H9 (cell line): ENCODE results near the gene LRRC63. TPM values are rescaled to one million over a fixed set of nuclear protein-coding genes. Genes with fewer than 3 reads are reported as not detected.

Source experiments
- DNase-seq: peaks from one replicate; pipeline ENCODE4 v3.0.0-alpha.2; 2017
- H2AFZ ChIP-seq: one replicate; pipeline ENCODE4 v1.6.1; 2013; ENCODE audit warnings: mild to moderate bottlenecking, low read length, control low read depth, moderate library complexity
- H2AK5ac ChIP-seq: 2 replicates; pipeline ENCODE4 v1.6.1; 2013; ENCODE audit warnings: low read length, control low read depth, mixed read lengths; ENCODE audit not compliant: insufficient read length
- H2BK120ac ChIP-seq: one replicate; pipeline ENCODE4 v1.6.1; 2013; ENCODE audit warnings: low read depth, mild to moderate bottlenecking, low read length, control low read depth, inconsistent platforms; ENCODE audit not compliant: poor library complexity, severe bottlenecking
- H2BK12ac ChIP-seq: 2 replicates; pipeline ENCODE4 v1.6.1; 2013; ENCODE audit warnings: low read length, control low read depth, mixed read lengths, low read depth; ENCODE audit not compliant: insufficient read length
- H2BK15ac ChIP-seq: 2 replicates; pipeline ENCODE4 v1.6.1; 2013; ENCODE audit warnings: low read depth, low read length, control low read depth
- H2BK20ac ChIP-seq: one replicate; pipeline ENCODE4 v1.6.1; 2013; ENCODE audit warnings: low read depth, mild to moderate bottlenecking, low read length, control low read depth, inconsistent platforms; ENCODE audit not compliant: poor library complexity, severe bottlenecking
- H2BK5ac ChIP-seq: 2 replicates; pipeline ENCODE4 v1.6.1; 2013; ENCODE audit warnings: low read length, control low read depth, mixed read lengths; ENCODE audit not compliant: insufficient read length
- H3K14ac ChIP-seq: 2 replicates; pipeline ENCODE4 v1.6.1; 2013; ENCODE audit warnings: low read length, control low read depth; ENCODE audit not compliant: insufficient read depth
- H3K18ac ChIP-seq: 2 replicates; pipeline ENCODE4 v1.6.1; 2013; ENCODE audit warnings: low read depth, mild to moderate bottlenecking, mixed read lengths, low read length, control low read depth; ENCODE audit not compliant: insufficient read length
- H3K23ac ChIP-seq: 2 replicates; pipeline ENCODE4 v1.6.1; 2013; ENCODE audit warnings: low read length, control low read depth, mixed read lengths, low read depth; ENCODE audit not compliant: insufficient read length
- H3K23me2 ChIP-seq: 2 replicates; pipeline ENCODE4 v1.6.1; 2013; ENCODE audit warnings: low read depth, mild to moderate bottlenecking, mixed read lengths, low read length, control low read depth; ENCODE audit not compliant: insufficient read length, poor library complexity, severe bottlenecking
- H3K27ac ChIP-seq: 2 replicates; pipeline ENCODE4 v1.5.1; 2013; ENCODE audit warnings: low read length, control low read depth, mixed read lengths, low read depth; ENCODE audit not compliant: insufficient read length
- H3K27me3 ChIP-seq: 2 replicates; pipeline ENCODE4 v1.6.1; 2013; ENCODE audit warnings: low read length, control low read depth, inconsistent platforms; ENCODE audit not compliant: insufficient read depth
- H3K4ac ChIP-seq: 2 replicates; pipeline ENCODE4 v1.6.1; 2013; ENCODE audit warnings: low read depth, mild to moderate bottlenecking, control low read depth, inconsistent platforms, low read length, moderate library complexity
- H3K4me1 ChIP-seq: 2 replicates; pipeline ENCODE4 v1.6.1; 2013; ENCODE audit warnings: low read length, control low read depth, inconsistent platforms; ENCODE audit not compliant: insufficient read depth
- H3K4me2 ChIP-seq: 2 replicates; pipeline ENCODE4 v1.6.1; 2013; ENCODE audit warnings: low read length, control low read depth, mixed read lengths; ENCODE audit not compliant: insufficient read length, insufficient read depth
- H3K56ac ChIP-seq: 2 replicates; pipeline ENCODE4 v1.6.1; 2013; ENCODE audit warnings: low read depth, mild to moderate bottlenecking, mixed read lengths, low read length, control low read depth; ENCODE audit not compliant: insufficient read length
- H3K79me1 ChIP-seq: 2 replicates; pipeline ENCODE4 v1.6.1; 2013; ENCODE audit warnings: low read depth, mild to moderate bottlenecking, moderate library complexity, low read length, control low read depth, inconsistent platforms; ENCODE audit not compliant: insufficient read depth, poor library complexity, severe bottlenecking
- H3K79me2 ChIP-seq: 2 replicates; pipeline ENCODE4 v1.6.1; 2013; ENCODE audit warnings: low read length, control low read depth, inconsistent platforms; ENCODE audit not compliant: insufficient read depth
- H3K9ac ChIP-seq: 2 replicates; pipeline ENCODE4 v1.6.1; 2013; ENCODE audit warnings: low read length, control low read depth, mixed read lengths; ENCODE audit not compliant: insufficient read length; ENCODE audit errors: extremely low read depth
- H3K9me3 ChIP-seq: one replicate; pipeline ENCODE4 v1.6.1; 2013; ENCODE audit warnings: low read depth, low read length, inconsistent platforms; ENCODE audit not compliant: control insufficient read depth
- H3T11ph ChIP-seq: one replicate; pipeline ENCODE4 v1.6.1; 2013; ENCODE audit warnings: mild to moderate bottlenecking, low read length, control low read depth, inconsistent platforms
- H4K20me1 ChIP-seq: one replicate; pipeline ENCODE4 v1.6.1; 2013; ENCODE audit not compliant: control insufficient read depth, insufficient read length, insufficient read depth
- H4K5ac ChIP-seq: 2 replicates; pipeline ENCODE4 v1.6.1; 2013; ENCODE audit warnings: low read depth, mild to moderate bottlenecking, mixed read lengths, low read length, control low read depth; ENCODE audit not compliant: insufficient read length
- H4K8ac ChIP-seq: replicated peaks from 2 replicates; pipeline ENCODE4 v1.6.1; 2013; ENCODE audit warnings: low read length, control low read depth, mixed read lengths, low read depth; ENCODE audit not compliant: insufficient read length
- H4K91ac ChIP-seq: 2 replicates; pipeline ENCODE4 v1.6.1; 2013; ENCODE audit warnings: low read depth, mild to moderate bottlenecking, moderate library complexity, mixed read lengths, low read length, control low read depth; ENCODE audit not compliant: insufficient read length
- H3K27ac Mint-ChIP-seq, 3 experiments: 2 replicates in 2 of 3; 3 replicates in 1 of 3; pipeline ENCODE4 v1.8.0; 2020 to 2021; ENCODE audit warnings: mixed read lengths in 3 of 3, mild to moderate bottlenecking in 1 of 3, moderate library complexity in 1 of 3
- H3K27me3 Mint-ChIP-seq: 2 replicates; pipeline ENCODE4 v1.8.0; 2021; ENCODE audit warnings: low read depth, mild to moderate bottlenecking, moderate library complexity, mixed read lengths
- H3K36me3 Mint-ChIP-seq, 3 experiments: 2 replicates in 2 of 3; 3 replicates in 1 of 3; pipeline ENCODE4 v1.8.0; 2020 to 2021; ENCODE audit warnings: low read depth in 3 of 3, mixed read lengths in 3 of 3; ENCODE audit not compliant: insufficient read depth in 1 of 3
- H3K4me1 Mint-ChIP-seq, 2 experiments: 2 replicates each; pipeline ENCODE4 v1.8.0; 2020; ENCODE audit warnings: mixed read lengths in 2 of 2
- H3K4me3 Mint-ChIP-seq, 2 experiments: 2 replicates in 1 of 2; 3 replicates in 1 of 2; pipeline ENCODE4 v1.8.0; 2020 to 2021; ENCODE audit warnings: mild to moderate bottlenecking in 2 of 2, mixed read lengths in 2 of 2, moderate library complexity in 1 of 2
- H3K9me3 Mint-ChIP-seq, 2 experiments: 2 replicates in 1 of 2; 3 replicates in 1 of 2; pipeline ENCODE4 v1.8.0; 2020; ENCODE audit warnings: mild to moderate bottlenecking in 2 of 2, mixed read lengths in 2 of 2, moderate library complexity in 1 of 2
- CTCF ChIP-seq: fragments of 200-600 bp; sonication (generic); conservative IDR thresholded peaks from 3 replicates; pipeline ENCODE4 v1.8.0; 2021; ENCODE audit warnings: antibody characterized with exemption, mild to moderate bottlenecking
- WGBS: extraction: QIAGEN DNeasy Blood & Tissue Kit; methylation state at CpG from one replicate; pipeline ENCODE4 v1.1.7; 2013; ENCODE audit warnings: missing lambda C conversion rate, low lambda C conversion rate, mixed read lengths; ENCODE audit not compliant: insufficient read length; ENCODE audit errors: extremely low coverage; 5-methylcytosine and 5-hydroxymethylcytosine counted together
- total RNA-seq: library from RNA; stranded (reverse); gene quantifications from 2 replicates; pipeline ENCODE4 v1.2.1, GENCODE V29; 2021

The LRRC63 gene
- total RNA-seq, 1 experiment from 2014 or later, result not detected

GRCh38 chr13:46192412-46192811 is 19.3 kb upstream of the LRRC63 start:
- H3K79me1 ChIP-seq, result no peaks in the 10 kb centered on the region
- H3K4me1 Mint-ChIP-seq, result no peaks in the 10 kb centered on the region
- H3K56ac ChIP-seq, result no peak overlapping the region
- H3K27ac ChIP-seq, result no peak overlapping the region
- H4K91ac ChIP-seq, result no peak overlapping the region
- no peaks in the 10 kb centered on the region for H3K9me3 Mint-ChIP-seq
- no peak overlapping the region for H3K4me3 Mint-ChIP-seq
- no peak overlapping the region for H3K9ac ChIP-seq
- TF ChIP-seq CTCF, result no peak
- H3K4ac ChIP-seq, result no peak overlapping the region
- no peak overlapping the region for H3K14ac ChIP-seq
- no peaks in the 10 kb centered on the region for H3K27me3 ChIP-seq
- H2BK20ac ChIP-seq, result no peak overlapping the region
- H2BK12ac ChIP-seq, result no peak overlapping the region
- H2AFZ ChIP-seq, result no peak overlapping the region
- no peak overlapping the region for H2AK5ac ChIP-seq
- H3K27ac Mint-ChIP-seq, result no peak overlapping the region
- no peak overlapping the region for H4K5ac ChIP-seq
- no peak overlapping the region for H3T11ph ChIP-seq
- no CpG with 5 or more reads among the region's 1 CpG for whole genome bisulfite sequencing
- H2BK15ac ChIP-seq, result no peak overlapping the region
- H3K27me3 Mint-ChIP-seq, result no peaks in the 10 kb centered on the region
- no peak overlapping the region for H4K8ac ChIP-seq
- no peak overlapping the region for H3K4me2 ChIP-seq
- H3K18ac ChIP-seq, result no peak overlapping the region
- H3K23me2 ChIP-seq, result no peaks in the 10 kb centered on the region
- no peaks in the 10 kb centered on the region for H3K4me1 ChIP-seq
- no peak overlapping the region for H2BK120ac ChIP-seq
- no peaks in the 10 kb centered on the region for H3K9me3 ChIP-seq
- H4K20me1 ChIP-seq, result no peaks in the 10 kb centered on the region
- H2BK5ac ChIP-seq, result no peak overlapping the region
- no peak overlapping the region for H3K23ac ChIP-seq
- DNase-seq, result no peak
- H3K36me3 Mint-ChIP-seq, result no peaks in the 10 kb centered on the region
- no peaks in the 10 kb centered on the region for H3K79me2 ChIP-seq
